H9 (cell line): ENCODE results near the gene MCU. TPM values are rescaled to one million over a fixed set of nuclear protein-coding genes. Genes with fewer than 3 reads are reported as not detected.

Experiments
- DNase-seq: peaks from one replicate; pipeline ENCODE4 v3.0.0-alpha.2; 2017
- H2AFZ ChIP-seq: one replicate; pipeline ENCODE4 v1.6.1; 2013; ENCODE audit warnings: mild to moderate bottlenecking, low read length, control low read depth, moderate library complexity
- H2AK5ac ChIP-seq: 2 replicates; pipeline ENCODE4 v1.6.1; 2013; ENCODE audit warnings: low read length, control low read depth, mixed read lengths; ENCODE audit not compliant: insufficient read length
- H2BK120ac ChIP-seq: one replicate; pipeline ENCODE4 v1.6.1; 2013; ENCODE audit warnings: low read depth, mild to moderate bottlenecking, low read length, control low read depth, inconsistent platforms; ENCODE audit not compliant: poor library complexity, severe bottlenecking
- H2BK12ac ChIP-seq: 2 replicates; pipeline ENCODE4 v1.6.1; 2013; ENCODE audit warnings: low read length, control low read depth, mixed read lengths, low read depth; ENCODE audit not compliant: insufficient read length
- H2BK15ac ChIP-seq: 2 replicates; pipeline ENCODE4 v1.6.1; 2013; ENCODE audit warnings: low read depth, low read length, control low read depth
- H2BK20ac ChIP-seq: one replicate; pipeline ENCODE4 v1.6.1; 2013; ENCODE audit warnings: low read depth, mild to moderate bottlenecking, low read length, control low read depth, inconsistent platforms; ENCODE audit not compliant: poor library complexity, severe bottlenecking
- H2BK5ac ChIP-seq: 2 replicates; pipeline ENCODE4 v1.6.1; 2013; ENCODE audit warnings: low read length, control low read depth, mixed read lengths; ENCODE audit not compliant: insufficient read length
- H3K14ac ChIP-seq: 2 replicates; pipeline ENCODE4 v1.6.1; 2013; ENCODE audit warnings: low read length, control low read depth; ENCODE audit not compliant: insufficient read depth
- H3K18ac ChIP-seq: 2 replicates; pipeline ENCODE4 v1.6.1; 2013; ENCODE audit warnings: low read depth, mild to moderate bottlenecking, mixed read lengths, low read length, control low read depth; ENCODE audit not compliant: insufficient read length
- H3K23ac ChIP-seq: 2 replicates; pipeline ENCODE4 v1.6.1; 2013; ENCODE audit warnings: low read length, control low read depth, mixed read lengths, low read depth; ENCODE audit not compliant: insufficient read length
- H3K23me2 ChIP-seq: 2 replicates; pipeline ENCODE4 v1.6.1; 2013; ENCODE audit warnings: low read depth, mild to moderate bottlenecking, mixed read lengths, low read length, control low read depth; ENCODE audit not compliant: insufficient read length, poor library complexity, severe bottlenecking
- H3K27ac ChIP-seq: 2 replicates; pipeline ENCODE4 v1.5.1; 2013; ENCODE audit warnings: low read length, control low read depth, mixed read lengths, low read depth; ENCODE audit not compliant: insufficient read length
- H3K27me3 ChIP-seq: 2 replicates; pipeline ENCODE4 v1.6.1; 2013; ENCODE audit warnings: low read length, control low read depth, inconsistent platforms; ENCODE audit not compliant: insufficient read depth
- H3K4ac ChIP-seq: 2 replicates; pipeline ENCODE4 v1.6.1; 2013; ENCODE audit warnings: low read depth, mild to moderate bottlenecking, control low read depth, inconsistent platforms, low read length, moderate library complexity
- H3K4me1 ChIP-seq: 2 replicates; pipeline ENCODE4 v1.6.1; 2013; ENCODE audit warnings: low read length, control low read depth, inconsistent platforms; ENCODE audit not compliant: insufficient read depth
- H3K4me2 ChIP-seq: 2 replicates; pipeline ENCODE4 v1.6.1; 2013; ENCODE audit warnings: low read length, control low read depth, mixed read lengths; ENCODE audit not compliant: insufficient read length, insufficient read depth
- H3K56ac ChIP-seq: 2 replicates; pipeline ENCODE4 v1.6.1; 2013; ENCODE audit warnings: low read depth, mild to moderate bottlenecking, mixed read lengths, low read length, control low read depth; ENCODE audit not compliant: insufficient read length
- H3K79me1 ChIP-seq: 2 replicates; pipeline ENCODE4 v1.6.1; 2013; ENCODE audit warnings: low read depth, mild to moderate bottlenecking, moderate library complexity, low read length, control low read depth, inconsistent platforms; ENCODE audit not compliant: insufficient read depth, poor library complexity, severe bottlenecking
- H3K79me2 ChIP-seq: 2 replicates; pipeline ENCODE4 v1.6.1; 2013; ENCODE audit warnings: low read length, control low read depth, inconsistent platforms; ENCODE audit not compliant: insufficient read depth
- H3K9ac ChIP-seq: 2 replicates; pipeline ENCODE4 v1.6.1; 2013; ENCODE audit warnings: low read length, control low read depth, mixed read lengths; ENCODE audit not compliant: insufficient read length; ENCODE audit errors: extremely low read depth
- H3K9me3 ChIP-seq: one replicate; pipeline ENCODE4 v1.6.1; 2013; ENCODE audit warnings: low read depth, low read length, inconsistent platforms; ENCODE audit not compliant: control insufficient read depth
- H3T11ph ChIP-seq: one replicate; pipeline ENCODE4 v1.6.1; 2013; ENCODE audit warnings: mild to moderate bottlenecking, low read length, control low read depth, inconsistent platforms
- H4K20me1 ChIP-seq: one replicate; pipeline ENCODE4 v1.6.1; 2013; ENCODE audit not compliant: control insufficient read depth, insufficient read length, insufficient read depth
- H4K5ac ChIP-seq: 2 replicates; pipeline ENCODE4 v1.6.1; 2013; ENCODE audit warnings: low read depth, mild to moderate bottlenecking, mixed read lengths, low read length, control low read depth; ENCODE audit not compliant: insufficient read length
- H4K8ac ChIP-seq: replicated peaks from 2 replicates; pipeline ENCODE4 v1.6.1; 2013; ENCODE audit warnings: low read length, control low read depth, mixed read lengths, low read depth; ENCODE audit not compliant: insufficient read length
- H4K91ac ChIP-seq: 2 replicates; pipeline ENCODE4 v1.6.1; 2013; ENCODE audit warnings: low read depth, mild to moderate bottlenecking, moderate library complexity, mixed read lengths, low read length, control low read depth; ENCODE audit not compliant: insufficient read length
- H3K27ac Mint-ChIP-seq, 3 experiments: 2 replicates in 2 of 3; 3 replicates in 1 of 3; pipeline ENCODE4 v1.8.0; 2020 to 2021; ENCODE audit warnings: mixed read lengths in 3 of 3, mild to moderate bottlenecking in 1 of 3, moderate library complexity in 1 of 3
- H3K27me3 Mint-ChIP-seq: 2 replicates; pipeline ENCODE4 v1.8.0; 2021; ENCODE audit warnings: low read depth, mild to moderate bottlenecking, moderate library complexity, mixed read lengths
- H3K36me3 Mint-ChIP-seq, 3 experiments: 2 replicates in 2 of 3; 3 replicates in 1 of 3; pipeline ENCODE4 v1.8.0; 2020 to 2021; ENCODE audit warnings: low read depth in 3 of 3, mixed read lengths in 3 of 3; ENCODE audit not compliant: insufficient read depth in 1 of 3
- H3K4me1 Mint-ChIP-seq, 2 experiments: 2 replicates each; pipeline ENCODE4 v1.8.0; 2020; ENCODE audit warnings: mixed read lengths in 2 of 2
- H3K4me3 Mint-ChIP-seq, 2 experiments: 2 replicates in 1 of 2; 3 replicates in 1 of 2; pipeline ENCODE4 v1.8.0; 2020 to 2021; ENCODE audit warnings: mild to moderate bottlenecking in 2 of 2, mixed read lengths in 2 of 2, moderate library complexity in 1 of 2
- H3K9me3 Mint-ChIP-seq, 2 experiments: 2 replicates in 1 of 2; 3 replicates in 1 of 2; pipeline ENCODE4 v1.8.0; 2020; ENCODE audit warnings: mild to moderate bottlenecking in 2 of 2, mixed read lengths in 2 of 2, moderate library complexity in 1 of 2
- CTCF ChIP-seq: fragments of 200-600 bp; sonication (generic); conservative IDR thresholded peaks from 3 replicates; pipeline ENCODE4 v1.8.0; 2021; ENCODE audit warnings: antibody characterized with exemption, mild to moderate bottlenecking
- WGBS: extraction: QIAGEN DNeasy Blood & Tissue Kit; methylation state at CpG from one replicate; pipeline ENCODE4 v1.1.7; 2013; ENCODE audit warnings: missing lambda C conversion rate, low lambda C conversion rate, mixed read lengths; ENCODE audit not compliant: insufficient read length; ENCODE audit errors: extremely low coverage; 5-methylcytosine and 5-hydroxymethylcytosine counted together
- total RNA-seq: library from RNA; stranded (reverse); gene quantifications from 2 replicates; pipeline ENCODE4 v1.2.1, GENCODE V29; 2021

Gene MCU
- total RNA-seq, 1 experiment from 2014 or later, result 36.6 TPM

- no peak overlapping the region for H2BK15ac ChIP-seq
- no peak overlapping the region for H3K4me2 ChIP-seq
- H3K4ac ChIP-seq, result no peak overlapping the region
- H2AFZ ChIP-seq, result no peak overlapping the region
- Mint-ChIP-seq H3K36me3 (no peaks in the 10 kb centered on the region), H3K9me3 (no peaks in the 10 kb centered on the region), H3K4me3 (no peak overlapping the region), H3K4me1 (peaks cover 8 to 10% of the 10 kb centered on the region in 2 experiments), H3K27ac (no peak overlapping the region), H3K27me3 (no peaks in the 10 kb centered on the region)
- H3K79me2 ChIP-seq, result no peaks in the 10 kb centered on the region; the same call in 1 of the 2 replicates
- H3K23me2 ChIP-seq, result no peaks in the 10 kb centered on the region
- H3K14ac ChIP-seq, result no peak overlapping the region
- H2BK20ac ChIP-seq, result no peak overlapping the region
- H4K5ac ChIP-seq, result no peak overlapping the region
- H4K20me1 ChIP-seq, result no peaks in the 10 kb centered on the region
- H2BK120ac ChIP-seq, result no peak overlapping the region
- no CpG with 5 or more reads among the region's 4 CpGs for WGBS
- no peak overlapping the region for H2BK12ac ChIP-seq
- H3K4me1 ChIP-seq, result peaks cover 9% of the 10 kb centered on the region; the same call in 1 of the 2 replicates
- TF ChIP-seq CTCF, result no peak
- H3K18ac ChIP-seq, result no peak overlapping the region
- no peak overlapping the region for H4K91ac ChIP-seq
- H3K9ac ChIP-seq, result no peak overlapping the region
- H3K9me3 ChIP-seq, result no peaks in the 10 kb centered on the region
- H3K23ac ChIP-seq, result no peak overlapping the region
- H2AK5ac ChIP-seq, result no peak overlapping the region
- no peak overlapping the region for H2BK5ac ChIP-seq
- no peak overlapping the region for H3T11ph ChIP-seq
- DNase-seq, result no peak
- H3K56ac ChIP-seq, result no peak overlapping the region
- H3K27me3 ChIP-seq, result no peaks in the 10 kb centered on the region
- no peak overlapping the region for H4K8ac ChIP-seq
- H3K79me1 ChIP-seq, result no peaks in the 10 kb centered on the region
- no peak overlapping the region for H3K27ac ChIP-seq
These were observed 220.8 kb downstream of the MCU start for GRCh38 chr10:72912736-72913135.
